ENCODE results near the gene ANKS6. TPM values are rescaled to one million over a fixed set of nuclear protein-coding genes. Genes with fewer than 3 reads are reported as not detected.

Gene ANKS6
- 4.0 TPM for total RNA-seq
- long read RNA-seq, partial matches to known transcripts = 3 of 13 reads
- long read RNA-seq, other reads (novel, unspliced or antisense) = 10 of 13 reads

- intact Hi-C loops (cut with micrococcal nuclease) = no loop called here
- peak; percentile 95 for ATAC-seq
- DNase-seq = peak; percentile 94
These were observed at the start of gene ANKS6 for GRCh38 chr9:98796364-98797101. Gene ANKS6, minus strand, starts transcription at chr9:98796555. Its CDS starts 64 bp downstream, at chr9:98796491.

- intact Hi-C loops (cut with micrococcal nuclease) = loop anchor here (5.0 kb wide), 1 partner anchor 291 kb away; no protein-coding TSS in a partner anchor
- no peak for ATAC-seq
- no peak for DNase-seq
These were observed 49.7 kb upstream of the ANKS6 start for GRCh38 chr9:98846081-98846480.

- intact Hi-C loops (cut with micrococcal nuclease) = no loop called here
- DNase-seq = no peak
- ATAC-seq = no peak
These were observed 46.2 kb upstream of the ANKS6 start for GRCh38 chr9:98842510-98842909.

GRCh38 chr9:98839724-98840123 lies 43.4 kb upstream of the ANKS6 start:
- DNase-seq (no peak), ATAC-seq (no peak)
- intact Hi-C loops (cut with micrococcal nuclease) = no loop called here

GRCh38 chr9:98838868-98839565 lies 42.7 kb upstream of the ANKS6 start:
- DNase-seq (no peak), ATAC-seq (no peak)
- intact Hi-C loops (cut with micrococcal nuclease) = no loop called here

GRCh38 chr9:98838155-98838867 lies 42.0 kb upstream of the ANKS6 start:
- no peak for ATAC-seq

GRCh38 chr9:98837516-98837915 lies 41.2 kb upstream of the ANKS6 start:
- DNase-seq (no peak), ATAC-seq (no peak)
- intact Hi-C loops (cut with micrococcal nuclease) = no loop called here

More at GRCh38 chr9:98838155-98838867, 42.0 kb upstream of the ANKS6 start:
- intact Hi-C loops (cut with micrococcal nuclease) = no loop called here
- no peak for DNase-seq

GRCh38 chr9:98836206-98836605 lies 39.9 kb upstream of the ANKS6 start:
- ATAC-seq (no peak), DNase-seq (no peak)
- intact Hi-C loops (cut with micrococcal nuclease) = no loop called here

GRCh38 chr9:98834386-98834785 lies 38.0 kb upstream of the ANKS6 start:
- intact Hi-C loops (cut with micrococcal nuclease) = no loop called here
- DNase-seq (no peak), ATAC-seq (no peak)

GRCh38 chr9:98833090-98833956 lies 37.0 kb upstream of the ANKS6 start:
- peak; percentile 50 for DNase-seq
- peak; percentile 70 for ATAC-seq
- intact Hi-C loops (cut with micrococcal nuclease) = no loop called here

- no peak for ATAC-seq
- DNase-seq = no peak
- intact Hi-C loops (cut with micrococcal nuclease) = no loop called here
These were observed 36.4 kb upstream of the ANKS6 start for GRCh38 chr9:98832768-98833089.

GRCh38 chr9:98831696-98832095 lies 35.3 kb upstream of the ANKS6 start:
- intact Hi-C loops (cut with micrococcal nuclease) = no loop called here
- ATAC-seq (no peak), DNase-seq (no peak)

- intact Hi-C loops (cut with micrococcal nuclease) = no loop called here
- ATAC-seq = no peak
These were observed 34.2 kb upstream of the ANKS6 start for GRCh38 chr9:98830554-98830953.

GRCh38 chr9:98829766-98830165 lies 33.4 kb upstream of the ANKS6 start:
- DNase-seq (no peak), ATAC-seq (no peak)
- intact Hi-C loops (cut with micrococcal nuclease) = no loop called here

More at GRCh38 chr9:98830554-98830953, 34.2 kb upstream of the ANKS6 start:
- no peak for DNase-seq

GRCh38 chr9:98826716-98827115 lies 30.4 kb upstream of the ANKS6 start:
- intact Hi-C loops (cut with micrococcal nuclease) = no loop called here
- ATAC-seq = no peak
- no peak for DNase-seq

GRCh38 chr9:98825414-98825813 lies 29.1 kb upstream of the ANKS6 start:
- intact Hi-C loops (cut with micrococcal nuclease) = no loop called here
- ATAC-seq (no peak), DNase-seq (no peak)

- ATAC-seq = no peak
- no peak for DNase-seq
- intact Hi-C loops (cut with micrococcal nuclease) = no loop called here
These were observed 27.4 kb upstream of the ANKS6 start for GRCh38 chr9:98823666-98824334.

GRCh38 chr9:98822661-98823060 lies 26.3 kb upstream of the ANKS6 start:
- ATAC-seq = no peak
- intact Hi-C loops (cut with micrococcal nuclease) = no loop called here
- no peak for DNase-seq

- no peak for DNase-seq
- ATAC-seq = no peak
- intact Hi-C loops (cut with micrococcal nuclease) = no loop called here
These were observed 25.5 kb upstream of the ANKS6 start for GRCh38 chr9:98821831-98822230.
